Activated naive CD4-positive, alpha-beta T cell (primary cell): Measurements from ENCODE around the gene RBKS.
A peak's percentile ranks its signal among the peaks of the same experiment; 100 is the strongest.
"Not testable (repeated sequence)": the region's sequence is repeated elsewhere in the genome, so short reads cannot be mapped to it uniquely, and the experiment has no call there.

Experiments used
- DNase-seq, 4 experiments: peaks; one replicate each; lab custom pipeline; 2025; lab: John Stamatoyannopoulos, UW

Gene RBKS

DNA sequence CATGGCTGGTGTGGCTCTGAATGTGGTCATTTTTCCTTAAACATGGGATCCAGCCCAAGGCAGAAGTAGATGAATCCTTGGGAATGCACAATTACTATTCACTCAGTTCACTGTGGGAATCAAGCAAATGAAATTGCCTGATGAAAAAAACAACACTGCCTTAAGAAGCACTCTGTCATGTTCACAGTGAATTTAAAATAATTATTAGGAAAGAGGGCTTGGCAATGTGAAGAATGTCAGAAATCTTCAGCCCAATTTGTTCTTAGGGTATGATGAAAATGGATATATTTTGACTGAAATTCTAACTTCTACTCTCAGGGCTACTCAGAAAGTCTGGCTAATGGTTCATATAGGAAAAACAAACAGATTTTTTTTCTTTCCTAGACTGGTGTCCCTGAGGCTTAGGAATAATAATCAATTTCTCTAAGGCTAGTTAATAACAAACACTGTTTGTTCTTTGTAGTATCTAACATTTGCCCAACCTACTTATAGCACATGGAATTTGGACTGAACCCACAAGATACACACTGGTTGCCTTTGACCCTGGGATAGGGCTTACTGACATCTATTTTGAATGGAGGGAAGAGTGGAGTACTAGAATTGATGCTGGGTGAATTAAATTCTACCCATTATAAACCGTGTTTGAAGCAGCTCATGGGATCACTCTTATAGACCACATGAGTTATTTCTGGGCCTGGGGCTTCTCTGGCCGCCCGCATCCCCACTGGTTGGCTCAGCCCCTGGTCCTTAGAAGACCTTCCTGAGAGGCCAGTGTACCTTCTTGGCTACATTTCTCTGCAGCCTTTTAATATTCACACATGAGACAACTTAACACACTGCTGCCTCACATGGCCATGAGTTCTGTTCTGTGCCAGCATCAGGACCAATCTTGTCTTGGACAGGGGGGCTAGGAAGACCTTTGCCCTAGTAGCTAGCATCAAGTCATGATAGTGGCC, 127.0 kb downstream of the RBKS start:
- DNase-seq: no peak

- DNase-seq: no peak
These were observed 133.4 kb downstream of the RBKS start for GRCh38 chr2:27756544-27757498.

GRCh38 chr2:27756091-27756490, 134.1 kb downstream of the RBKS start:
- no peak for DNase-seq

- no peak for DNase-seq
These were observed 135.4 kb downstream of the RBKS start for GRCh38 chr2:27754831-27755230.

DNA sequence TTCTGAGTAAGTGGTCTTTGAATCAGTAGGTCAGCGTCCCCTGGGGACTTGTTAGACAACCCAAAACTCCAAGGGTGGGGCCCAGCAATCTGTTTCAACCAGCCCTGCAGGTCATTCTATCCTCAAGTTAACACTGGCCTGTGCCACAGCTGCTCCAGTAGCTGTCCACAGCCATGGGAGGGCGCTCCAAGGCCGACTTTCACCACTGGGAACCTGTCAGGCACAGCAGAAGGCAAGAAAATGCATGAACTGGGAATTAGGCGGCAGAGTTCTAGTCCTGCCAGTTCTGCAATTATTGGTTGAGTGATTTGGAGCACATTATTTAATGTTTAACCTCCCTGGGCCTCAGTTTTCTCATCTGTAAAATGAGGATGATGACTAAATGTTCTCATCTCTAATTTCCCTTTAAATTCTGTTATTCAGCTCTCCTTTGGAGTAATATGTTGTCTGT, 136.0 kb downstream of the RBKS start:
- DNase-seq: peak in 3 of 4 experiments; percentile 10 to 48 (median 36)

DNA sequence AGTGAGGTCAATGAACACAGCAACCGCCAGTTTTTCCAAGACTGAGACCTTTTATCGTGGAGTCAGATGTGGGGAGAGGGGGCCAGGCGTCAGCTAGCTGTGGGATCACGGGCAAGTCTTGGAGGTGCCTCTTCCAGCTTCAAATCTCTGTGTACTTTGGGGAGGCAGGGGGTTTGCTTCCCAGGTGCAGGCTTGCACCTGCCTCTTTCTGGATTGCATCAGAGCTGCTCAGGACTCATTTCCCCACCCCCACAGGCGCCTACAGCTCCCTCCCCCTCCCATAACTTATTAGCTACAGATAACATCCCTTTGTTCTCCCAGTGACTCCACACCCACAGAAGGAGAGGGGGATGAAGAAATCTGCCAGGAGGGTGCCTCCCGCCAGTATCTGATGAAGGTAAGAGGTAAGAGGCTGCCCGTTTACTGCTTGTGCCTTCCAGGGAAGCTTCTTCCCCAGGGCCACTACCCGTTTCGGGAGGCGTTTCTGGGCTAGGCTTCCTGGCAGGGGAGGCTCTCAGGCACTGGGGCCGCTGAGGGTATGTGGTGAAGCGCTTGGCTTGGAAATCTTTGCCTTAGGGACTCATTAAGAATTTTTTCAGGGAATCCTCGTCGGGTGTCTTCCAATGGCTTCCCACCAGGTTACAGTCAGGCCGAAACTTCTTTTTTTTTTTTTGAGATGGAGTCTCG, 137.5 kb downstream of the RBKS start:
- no peak for DNase-seq

- DNase-seq: no peak
These were observed 138.8 kb downstream of the RBKS start for GRCh38 chr2:27751377-27751776.

DNA sequence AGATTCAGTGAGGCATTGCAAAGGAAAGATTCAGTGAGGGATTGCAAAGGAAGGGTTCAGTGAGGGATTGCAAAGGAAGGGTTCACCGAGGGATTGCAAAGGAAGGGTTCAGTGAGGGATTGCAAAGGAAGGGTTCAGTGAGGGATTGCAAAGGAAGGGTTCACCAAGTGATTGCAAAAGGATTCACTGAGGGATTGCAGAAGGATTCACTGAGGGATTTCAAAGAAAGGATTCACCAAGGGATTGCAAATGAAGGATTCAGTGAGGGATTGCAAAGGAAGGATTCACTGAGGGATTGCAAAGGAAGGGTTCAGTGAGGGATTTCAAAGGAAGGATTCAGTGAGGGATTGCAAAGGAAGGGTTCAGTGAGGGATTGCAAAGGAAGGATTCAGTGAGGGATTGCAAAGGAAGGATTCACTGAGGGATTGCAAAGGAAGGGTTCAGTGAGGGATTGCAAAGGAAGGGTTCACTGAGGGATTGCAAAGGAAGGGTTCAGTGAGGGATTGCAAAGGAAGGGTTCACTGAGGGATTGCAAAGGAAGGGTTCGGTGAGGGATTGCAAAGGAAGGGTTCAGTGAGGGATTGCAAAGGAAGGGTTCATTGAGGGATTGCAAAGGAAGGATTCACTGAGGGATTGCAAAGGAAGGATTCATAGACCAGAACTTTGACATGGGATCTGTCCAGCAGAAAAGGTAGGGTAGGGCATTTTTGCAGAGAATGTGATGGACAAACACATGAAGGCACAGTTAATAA, 141.2 kb downstream of the RBKS start:
- DNase-seq: not testable (repeated sequence)

- no peak for DNase-seq
These were observed 142.3 kb downstream of the RBKS start for GRCh38 chr2:27747827-27748352.

DNA sequence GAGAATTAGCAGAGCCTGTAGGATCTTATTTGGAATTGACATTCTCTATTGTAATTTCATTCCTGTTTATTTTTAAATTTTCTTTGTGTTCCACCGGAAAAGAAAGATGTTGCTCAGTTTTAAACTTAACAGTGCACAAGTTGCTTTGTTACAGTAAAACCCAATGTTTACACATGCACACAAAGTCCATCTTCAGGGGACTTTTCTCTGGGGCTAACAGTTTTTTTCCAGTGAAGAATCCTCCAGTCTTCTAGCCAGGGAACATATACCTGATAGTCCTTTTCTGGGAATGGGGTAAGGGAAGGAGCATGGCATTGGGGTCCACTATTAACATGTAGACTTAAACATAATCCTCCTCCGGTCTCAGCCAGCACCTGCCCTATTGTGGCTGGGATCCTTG, 143.9 kb downstream of the RBKS start:
- DNase-seq: no peak

GRCh38 chr2:27745494-27745893, 144.7 kb downstream of the RBKS start:
- DNase-seq: not testable (repeated sequence)

- DNase-seq: no peak
These were observed 147.6 kb downstream of the RBKS start for GRCh38 chr2:27742571-27742970.

- no peak for DNase-seq
These were observed 148.5 kb downstream of the RBKS start for GRCh38 chr2:27741673-27742072.

DNA sequence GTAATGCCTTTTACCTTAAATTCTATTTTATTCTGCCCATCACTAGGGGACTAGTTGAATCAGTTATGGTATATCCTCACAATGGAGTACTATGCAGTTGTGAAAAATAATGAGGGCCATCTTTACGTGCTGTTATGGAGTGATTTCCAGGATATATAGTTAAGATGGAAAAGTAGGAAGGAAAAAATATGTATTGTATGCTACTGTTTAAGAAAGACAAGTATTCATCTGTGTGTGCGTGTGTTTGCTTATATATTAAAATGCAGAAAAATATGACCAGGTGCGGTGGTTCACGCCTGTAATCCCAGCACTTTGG, 151.2 kb downstream of the RBKS start:
- DNase-seq: no peak

DNA sequence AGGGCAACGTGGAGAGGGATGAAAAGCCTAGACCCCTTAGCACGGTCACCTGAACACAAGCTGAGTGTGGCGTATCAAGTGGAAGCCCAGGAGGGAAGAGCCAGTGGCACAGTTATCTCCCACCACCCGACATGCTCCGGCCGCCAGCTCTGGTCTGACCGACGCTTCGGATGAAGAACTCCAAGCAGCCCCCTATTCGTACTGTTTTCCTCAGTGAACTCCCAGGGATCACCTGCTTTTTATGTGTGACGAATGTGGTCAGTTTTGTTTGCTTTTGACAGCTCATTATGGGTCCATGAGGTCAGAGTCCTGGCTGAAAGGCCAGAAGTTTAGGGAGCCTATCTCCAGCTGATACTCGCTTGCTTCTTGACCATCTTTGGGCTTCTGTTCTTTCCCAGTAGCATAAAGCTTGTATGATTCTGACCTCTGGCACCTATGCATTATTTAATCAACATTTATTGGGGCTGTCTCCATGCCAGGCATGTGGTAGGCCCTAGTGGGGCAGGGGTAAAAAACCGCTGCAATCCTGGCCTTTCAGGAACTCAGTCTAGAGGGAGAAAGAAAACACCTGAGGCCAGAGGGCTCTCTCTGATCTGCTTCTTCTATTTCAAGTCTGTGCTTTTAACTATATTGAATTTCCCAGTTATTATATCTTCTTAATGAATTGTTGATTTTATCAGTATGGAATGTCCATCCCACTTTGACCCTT, 151.7 kb downstream of the RBKS start:
- DNase-seq: no peak

- no peak for DNase-seq
These were observed 152.4 kb downstream of the RBKS start for GRCh38 chr2:27737676-27738348.

- no peak for DNase-seq
These were observed 153.3 kb downstream of the RBKS start for GRCh38 chr2:27736890-27737204.

GRCh38 chr2:27736031-27736889, 153.9 kb downstream of the RBKS start:
- DNase-seq: no peak

DNA sequence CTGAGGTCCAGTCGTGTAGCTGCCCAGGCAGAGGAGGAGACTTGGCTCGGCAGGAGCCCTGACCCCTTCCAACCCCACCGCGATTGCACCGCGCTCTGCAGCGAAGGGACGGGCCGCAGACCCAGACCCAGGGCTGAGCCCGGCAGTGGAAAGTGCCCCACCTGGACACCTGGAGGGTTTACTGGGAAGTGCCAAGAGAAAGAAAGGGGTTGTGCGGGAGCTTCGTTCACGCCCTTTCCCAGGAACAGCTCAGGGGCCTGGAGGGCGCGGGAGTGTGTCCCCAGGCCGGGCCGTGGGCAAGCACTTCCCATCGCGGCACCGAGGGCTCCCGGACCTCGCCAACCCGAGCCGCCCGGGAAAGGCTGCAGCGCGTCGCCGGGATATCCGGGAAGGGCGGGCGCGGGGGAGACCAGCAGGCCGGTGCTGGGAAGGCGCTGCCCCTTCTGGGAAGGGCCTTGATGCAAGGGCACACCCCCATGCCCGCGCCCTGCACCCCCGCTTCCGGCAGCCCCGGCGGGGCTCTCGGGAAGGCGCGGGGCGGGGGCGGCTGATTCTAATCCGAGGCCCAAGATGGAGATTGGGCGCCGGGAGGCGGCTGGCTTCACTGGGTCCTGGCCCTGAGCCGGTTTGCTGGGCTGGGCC, 154.8 kb downstream of the RBKS start:
- DNase-seq: peak in 2 of 4 experiments; percentile 38 to 65
